Left lobe of liver (tissue), 2 donors: Measurements from ENCODE around the gene ALPP. TPM values are rescaled to one million over a fixed set of nuclear protein-coding genes. Genes with fewer than 3 reads are reported as not detected.
"Not testable (repeated sequence)": the region's sequence is repeated elsewhere in the genome, so short reads cannot be mapped to it uniquely, and the experiment has no call there.

ENCODE experiments used
- ATAC-seq: fragments of 200-7000 bp; cut with Tn5 transposase; one replicate; pipeline ENCODE4 v1.9.1; 2020; ENCODE audit warnings: mild to moderate bottlenecking, moderate library complexity
- DNase-seq: peaks from one replicate; pipeline ENCODE4 v3.0.0-alpha.2; 2020; ENCODE audit warnings: low spot score
- total RNA-seq: library from RNA; stranded (reverse); gene quantifications from one replicate; pipeline ENCODE4 v1.2.1, GENCODE V29; 2021
- donor health status: DM: no; HTN: no; CAD: no; lungs with moderate emphysema.
- donor health status: DM: no; HTN: yes; CAD: no.

ALPP gene
- total RNA-seq, 1 donor from 2014 or later = 0.20 TPM

GRCh38 chr2:232400256-232401015, 21.9 kb downstream of the ALPP start:
- no peak for DNase-seq

GRCh38 chr2:232402518-232402917, 24.0 kb downstream of the ALPP start:
- no peak for DNase-seq

More at GRCh38 chr2:232400256-232401015, 21.9 kb downstream of the ALPP start:
- no peak for ATAC-seq

GRCh38 chr2:232405943-232406510, 27.5 kb downstream of the ALPP start:
- ATAC-seq (no peak), DNase-seq (no peak)

More at GRCh38 chr2:232402518-232402917, 24.0 kb downstream of the ALPP start:
- ATAC-seq = no peak

GRCh38 chr2:232406556-232407310, 28.2 kb downstream of the ALPP start, which contains the start of gene ALPG:
Gene ALPG (plus strand): TSS chr2:232406844. CDS start chr2:232406895, 51 bp downstream.
- no peak for DNase-seq
- ATAC-seq = no peak

GRCh38 chr2:232407428-232408150, 29.0 kb downstream of the ALPP start:
- ATAC-seq = not testable (repeated sequence)

GRCh38 chr2:232408269-232408668, 29.7 kb downstream of the ALPP start:
- DNase-seq, ATAC-seq: not testable (repeated sequence)

More at GRCh38 chr2:232407428-232408150, 29.0 kb downstream of the ALPP start:
- not testable (repeated sequence) for DNase-seq

GRCh38 chr2:232409617-232410016, 31.1 kb downstream of the ALPP start:
- DNase-seq, ATAC-seq: not testable (repeated sequence)

GRCh38 chr2:232410238-232410900, 31.8 kb downstream of the ALPP start:
- no peak for ATAC-seq
- no peak for DNase-seq

GRCh38 chr2:232411901-232412629, 33.5 kb downstream of the ALPP start:
- no peak for ATAC-seq

GRCh38 chr2:232412986-232413385, 34.4 kb downstream of the ALPP start:
- DNase-seq (no peak), ATAC-seq (no peak)

More at GRCh38 chr2:232411901-232412629, 33.5 kb downstream of the ALPP start:
- no peak for DNase-seq

GRCh38 chr2:232415138-232415690, 36.7 kb downstream of the ALPP start:
- DNase-seq = no peak

GRCh38 chr2:232415736-232416520, 37.4 kb downstream of the ALPP start:
- ATAC-seq (no peak), DNase-seq (no peak)

More at GRCh38 chr2:232415138-232415690, 36.7 kb downstream of the ALPP start:
- ATAC-seq = no peak

- no peak for DNase-seq
- ATAC-seq = no peak
Observed at GRCh38 chr2:232416521-232417470, 38.2 kb downstream of the ALPP start.

GRCh38 chr2:232417489-232417888, 38.9 kb downstream of the ALPP start:
- ATAC-seq = no peak
- no peak for DNase-seq

GRCh38 chr2:232418056-232418455, 39.5 kb downstream of the ALPP start:
- no peak for ATAC-seq
- DNase-seq = no peak

- DNase-seq = no peak
- ATAC-seq = no peak
Observed at GRCh38 chr2:232418466-232419244, 40.1 kb downstream of the ALPP start.
